Measurements from ENCODE around the gene OR4D1.

Gene OR4D1

DNA sequence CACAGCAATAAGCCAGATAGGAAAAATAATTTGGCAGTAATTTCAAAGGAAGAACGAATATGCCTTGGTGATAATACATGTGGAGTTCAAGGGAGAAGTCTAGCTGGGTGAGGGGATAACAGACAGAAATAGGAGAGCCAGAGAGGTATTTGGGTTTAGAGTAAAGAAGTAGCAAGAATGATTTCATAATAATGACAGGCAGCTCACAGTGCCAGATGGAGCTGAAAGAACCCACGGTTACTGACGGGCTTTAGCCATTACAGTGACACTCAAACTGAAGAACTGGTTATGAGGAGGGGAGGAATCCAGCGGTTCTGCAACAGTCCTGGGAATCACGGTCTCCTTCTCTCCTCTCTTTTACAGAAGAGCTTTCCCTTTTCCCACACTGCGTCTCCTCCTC is 2.2 kb downstream of the OR4D1 start:
- Histone ChIP-seq H3K9ac (ENCODE audit: low read length) (no peak overlapping the region), H3K27me3 (ENCODE audit: low read length) (no peaks in the 10 kb centered on the region), H3K9me3 (ENCODE audit: insufficient read depth, low read length) (no peaks in the 10 kb centered on the region), H3F3A (ENCODE audit: insufficient read depth) (no peaks in the 10 kb centered on the region), H3K4me3 (ENCODE audit: insufficient read depth, low read length, poor library complexity, severe bottlenecking) (no peak overlapping the region), H3K36me3 (ENCODE audit: low read length) (no peaks in the 10 kb centered on the region), H3K27ac (ENCODE audit: low read depth, low read length) (no peak overlapping the region), H2AFZ (ENCODE audit: low read depth, low read length, severe bottlenecking) (no peak overlapping the region), H3K9me2 (replicated peaks; ENCODE audit: insufficient read depth, low read length) (no peaks in the 10 kb centered on the region), H4K20me1 (ENCODE audit: low read depth, low read length) (no peaks in the 10 kb centered on the region), H3K79me2 (ENCODE audit: insufficient read depth, low read length) (no peaks in the 10 kb centered on the region), H3K4me2 (ENCODE audit: low read depth, low read length, poor library complexity, severe bottlenecking) (no peak overlapping the region)
- TF ChIP-seq CTCF (IDR thresholded peaks at IDR 0.05; ENCODE audit: insufficient read depth, low read length, poor library complexity, severe bottlenecking): no peak
- no peak for TF ChIP-seq EZH2phosphoT487 (conservative IDR thresholded peaks at IDR 0.05; ENCODE audit: low read length)

GRCh38 chr17:58153046-58153445 is 4.9 kb downstream of the OR4D1 start:
- H3K27me3 ChIP-seq (ENCODE audit: low read length): no peaks in the 10 kb centered on the region
- no peak for TF ChIP-seq EZH2phosphoT487 (conservative IDR thresholded peaks at IDR 0.05; ENCODE audit: low read length)
- TF ChIP-seq CTCF (IDR thresholded peaks at IDR 0.05; ENCODE audit: insufficient read depth, low read length, poor library complexity, severe bottlenecking): no peak
- no peak overlapping the region for H2AFZ ChIP-seq (ENCODE audit: low read depth, low read length, severe bottlenecking)
- no peak overlapping the region for H3K27ac ChIP-seq (ENCODE audit: low read depth, low read length)
- no peak overlapping the region for H3K4me3 ChIP-seq (ENCODE audit: insufficient read depth, low read length, poor library complexity, severe bottlenecking)
- H4K20me1 ChIP-seq (ENCODE audit: low read depth, low read length): no peaks in the 10 kb centered on the region
- no peak overlapping the region for H3K4me2 ChIP-seq (ENCODE audit: low read depth, low read length, poor library complexity, severe bottlenecking)
- no peaks in the 10 kb centered on the region for H3K9me2 ChIP-seq (replicated peaks; ENCODE audit: insufficient read depth, low read length)
- no peaks in the 10 kb centered on the region for H3K79me2 ChIP-seq (ENCODE audit: insufficient read depth, low read length)
- H3K36me3 ChIP-seq (ENCODE audit: low read length): no peaks in the 10 kb centered on the region
- no peaks in the 10 kb centered on the region for H3K9me3 ChIP-seq (ENCODE audit: insufficient read depth, low read length)
- no peaks in the 10 kb centered on the region for H3F3A ChIP-seq (ENCODE audit: insufficient read depth)
- H3K9ac ChIP-seq (ENCODE audit: low read length): no peak overlapping the region

DNA sequence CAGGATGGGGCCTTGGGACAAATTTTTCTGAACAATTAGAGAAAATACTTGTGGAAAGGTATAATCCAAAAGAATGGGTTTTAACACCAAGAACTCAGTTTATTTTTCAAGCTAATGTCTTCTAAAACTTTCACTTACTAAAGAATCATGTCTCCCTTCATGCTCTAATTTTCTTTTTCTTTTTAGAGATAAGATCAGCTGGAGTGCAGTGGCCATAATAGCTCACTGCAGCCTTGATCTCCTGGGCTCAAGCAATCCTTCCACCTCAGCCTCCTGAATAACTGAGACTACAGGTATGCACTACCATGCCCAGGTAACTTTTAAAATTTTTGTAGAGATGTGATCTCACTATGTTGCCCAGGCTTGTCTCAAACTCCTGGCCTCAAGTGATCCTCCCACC is 5.5 kb downstream of the OR4D1 start:
- Histone ChIP-seq H3K9ac (ENCODE audit: low read length) (no peak overlapping the region), H3K27me3 (ENCODE audit: low read length) (no peaks in the 10 kb centered on the region), H3K9me2 (replicated peaks; ENCODE audit: insufficient read depth, low read length) (no peaks in the 10 kb centered on the region), H3F3A (ENCODE audit: insufficient read depth) (no peaks in the 10 kb centered on the region), H3K9me3 (ENCODE audit: insufficient read depth, low read length) (no peaks in the 10 kb centered on the region), H3K36me3 (ENCODE audit: low read length) (no peaks in the 10 kb centered on the region), H3K4me2 (ENCODE audit: low read depth, low read length, poor library complexity, severe bottlenecking) (no peak overlapping the region), H3K79me2 (ENCODE audit: insufficient read depth, low read length) (no peaks in the 10 kb centered on the region), H3K4me3 (ENCODE audit: insufficient read depth, low read length, poor library complexity, severe bottlenecking) (no peak overlapping the region), H4K20me1 (ENCODE audit: low read depth, low read length) (no peaks in the 10 kb centered on the region), H3K27ac (ENCODE audit: low read depth, low read length) (no peak overlapping the region), H2AFZ (ENCODE audit: low read depth, low read length, severe bottlenecking) (no peak overlapping the region)
- no peak for TF ChIP-seq EZH2phosphoT487 (conservative IDR thresholded peaks at IDR 0.05; ENCODE audit: low read length)
- TF ChIP-seq CTCF (IDR thresholded peaks at IDR 0.05; ENCODE audit: insufficient read depth, low read length, poor library complexity, severe bottlenecking): no peak
